Hair follicular keratinocyte (primary cell): ENCODE results near the gene LRRC46. TPM values are rescaled to one million over a fixed set of nuclear protein-coding genes. Genes with fewer than 3 reads are reported as not detected.

Experiments used
- total RNA-seq: library from RNA; depleted of rRNA; stranded (reverse); fragments of >200 nt; gene quantifications from 2 replicates; pipeline ENCODE4 v1.2.3, GENCODE V29; 2015

Gene LRRC46
- not detected in 2 replicates for total RNA-seq

GRCh38 chr17:47831003-47831933 is at the start of gene LRRC46, which contains the start of gene MRPL10:
LRRC46 (plus strand) TSS chr17:47831670; CDS start chr17:47831990, 320 bp downstream.
MRPL10 (minus strand) TSS chr17:47831541; CDS start chr17:47831511, 30 bp downstream.

DNA sequence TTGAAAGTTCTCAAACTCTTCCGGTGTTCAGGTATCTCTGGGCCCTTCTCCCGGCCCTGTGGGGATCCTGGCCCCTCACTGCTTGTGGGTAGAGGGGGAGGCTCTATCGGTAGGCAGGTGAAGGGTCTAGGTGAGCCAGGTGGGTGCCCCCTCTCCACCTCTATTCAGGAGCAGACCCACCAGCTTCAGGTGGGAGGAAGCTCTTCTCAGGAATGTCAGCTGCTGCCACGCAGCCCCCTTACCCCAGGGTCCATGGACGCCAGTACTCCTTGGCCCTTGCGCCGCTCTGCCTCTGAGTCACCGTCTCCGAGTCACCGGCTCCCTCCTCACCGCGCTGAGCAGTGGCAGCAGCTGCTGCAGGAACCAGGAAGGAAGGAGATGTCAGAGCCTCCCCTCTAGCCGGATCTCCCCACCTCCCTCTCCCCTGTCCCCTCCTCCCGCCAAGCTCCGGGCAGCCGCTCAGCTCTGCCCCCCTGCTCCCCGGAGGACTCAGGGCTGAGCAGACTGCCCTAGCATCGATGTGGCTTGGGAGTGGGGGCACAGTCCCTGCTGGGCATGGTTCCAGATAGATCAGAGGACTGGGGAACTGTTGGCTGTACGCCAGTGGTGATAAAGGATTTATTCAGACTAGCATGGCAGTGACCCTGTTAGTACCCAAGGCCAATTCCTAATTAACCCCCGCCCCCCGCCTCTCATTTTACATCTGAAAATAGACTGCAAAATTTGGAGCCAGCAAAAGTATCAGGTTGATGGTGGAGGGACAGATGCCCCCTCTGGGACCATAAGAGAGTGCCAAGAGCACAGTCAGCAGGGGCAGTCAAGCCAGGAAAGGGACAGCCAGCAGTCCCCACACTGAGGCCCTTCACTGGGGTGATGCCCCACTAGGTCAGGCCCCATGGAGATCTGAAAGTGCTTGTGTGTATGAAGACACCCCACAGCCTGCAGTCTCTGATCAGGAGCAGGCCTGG is 9.8 kb upstream of the LRRC46 start, which contains the start of gene OSBPL7:
TSS of gene OSBPL7 (minus strand) at position 371 of the 968 bp plus-strand sequence. CDS start 1,516 bp downstream, outside the sequence.

DNA sequence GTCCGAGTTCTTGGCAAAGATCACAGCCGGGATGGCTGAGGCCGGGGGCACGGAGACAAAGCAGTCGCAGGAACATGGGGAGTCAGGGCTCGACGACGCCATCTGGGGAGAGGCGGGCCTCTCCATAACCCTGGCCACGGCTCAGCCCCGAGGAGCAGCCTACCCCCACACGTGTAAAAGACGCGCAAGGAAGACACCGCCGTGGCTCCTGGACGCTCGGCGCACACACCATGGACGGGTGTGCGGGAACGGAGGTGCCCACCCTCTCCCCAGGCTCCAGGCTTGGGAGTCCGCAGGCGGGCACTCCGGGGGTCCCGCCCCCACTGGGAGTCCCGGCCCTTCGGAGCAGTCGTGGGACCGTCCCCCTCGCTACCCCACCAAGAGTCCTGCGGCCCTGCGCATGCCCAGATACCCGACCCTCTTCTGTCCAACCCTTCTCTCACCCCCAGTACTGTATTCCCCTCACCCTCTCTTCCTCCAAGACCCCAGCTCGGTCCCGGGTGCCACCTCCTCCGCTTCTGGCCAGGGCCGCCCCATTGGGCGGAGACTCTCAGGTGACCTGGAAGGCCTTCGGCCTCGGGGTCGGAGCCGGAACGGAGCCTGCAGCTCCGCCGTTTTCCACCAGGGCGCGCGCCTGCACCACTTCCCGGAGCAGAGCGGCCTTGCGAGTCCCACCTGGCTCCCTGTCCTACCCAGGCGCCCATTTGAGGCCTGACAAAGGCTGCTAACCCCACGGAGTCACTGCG is 9.4 kb downstream of the LRRC46 start, which contains the start of gene SCRN2:
TSS of gene SCRN2 (minus strand) at position 532 of the 746 bp plus-strand sequence. CDS start at position 102, 430 bp downstream.

DNA sequence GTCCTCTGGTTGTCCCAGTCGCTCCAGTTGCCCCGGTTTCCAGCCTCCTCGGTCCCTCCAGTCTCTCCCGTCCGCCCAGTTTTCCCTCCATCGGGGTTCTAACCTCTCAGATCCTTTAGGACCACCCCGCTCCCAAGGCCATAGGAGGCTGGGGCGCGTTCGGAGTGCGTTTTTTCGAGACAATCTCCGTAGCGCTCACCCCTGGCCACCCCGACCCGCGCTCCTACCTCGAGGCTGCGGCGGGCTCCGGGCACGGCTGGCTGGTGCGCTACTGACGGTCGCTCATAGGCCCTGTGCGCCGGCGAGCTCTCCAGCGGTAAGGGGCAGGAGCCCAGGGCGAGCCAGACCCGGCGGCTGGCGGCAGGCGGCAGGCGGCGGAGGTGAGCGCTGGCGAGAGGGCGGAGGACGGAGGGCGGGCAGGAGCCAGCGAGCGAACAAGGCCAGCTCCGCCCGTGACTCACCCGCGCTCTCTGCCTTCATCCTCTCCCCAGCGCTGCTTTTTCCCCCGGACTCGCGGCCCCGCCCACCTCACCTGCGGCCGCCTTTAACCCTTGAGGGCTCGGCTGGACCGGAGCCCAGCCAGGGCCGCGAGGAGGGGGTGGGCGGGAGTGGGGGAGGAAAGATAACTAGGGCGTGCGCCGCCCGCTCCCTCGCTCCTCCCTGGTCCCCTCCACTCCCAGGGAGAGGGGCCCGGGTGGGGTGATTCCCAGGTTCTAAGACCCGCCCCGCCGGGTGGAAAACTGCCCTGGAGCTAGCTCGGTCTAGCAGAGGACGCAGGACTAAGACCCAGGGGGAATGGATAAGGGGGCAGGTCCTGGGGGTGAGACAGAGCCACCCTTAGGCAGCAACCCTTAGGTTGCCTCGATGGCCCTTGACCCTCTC is 19.5 kb downstream of the LRRC46 start, which contains the start of gene SP6:
TSS of gene SP6 (minus strand) at position 472 of the 882 bp plus-strand sequence. CDS start 2,734 bp downstream, outside the sequence.

Other genes starting within 250 kb of the LRRC46 start
- 193 and 259 TPM in 2 replicates for gene KPNB1, start 181.8 kb upstream of the LRRC46 start, total RNA-seq
- 3.9 and 7.0 TPM in 2 replicates for gene TBKBP1, start 137.5 kb upstream of the LRRC46 start, total RNA-seq
- gene TBX21, start 98.4 kb upstream of the LRRC46 start, total RNA-seq = not detected in 2 replicates
- gene OSBPL7, start 9.9 kb upstream of the LRRC46 start, total RNA-seq = 0.76 and 9.8 TPM in 2 replicates
- 38.5 and 46.5 TPM in 2 replicates for gene MRPL10, start 129 bp upstream of the LRRC46 start, total RNA-seq
- gene SCRN2, start 9.6 kb downstream of the LRRC46 start, total RNA-seq = 33.9 and 41.2 TPM in 2 replicates
- gene SP6, start 19.5 kb downstream of the LRRC46 start, total RNA-seq = 2.3 and 2.5 TPM in 2 replicates
- gene SP2, start 64.6 kb downstream of the LRRC46 start, total RNA-seq = 1.3 and 2.7 TPM in 2 replicates
- 50.2 and 69.3 TPM in 2 replicates for gene PNPO, start 109.9 kb downstream of the LRRC46 start, total RNA-seq
- not detected in 2 replicates for gene PRR15L, start 126.2 kb downstream of the LRRC46 start, total RNA-seq
- gene CDK5RAP3, start 139.4 kb downstream of the LRRC46 start, total RNA-seq = 50.8 and 66.1 TPM in 2 replicates
- gene COPZ2, start 206.1 kb downstream of the LRRC46 start, total RNA-seq = 16.6 and 26.8 TPM in 2 replicates
- 74.7 and 142 TPM in 2 replicates for gene NFE2L1, start 216.7 kb downstream of the LRRC46 start, total RNA-seq